A549 (cell line): ENCODE results near the gene NGF. TPM values are rescaled to one million over a fixed set of nuclear protein-coding genes. Genes with fewer than 3 reads are reported as not detected.

Experiments used
- ATAC-seq, 2 experiments: fragments of 200-7000 bp in 1 of 2; fragments of >200 bp in 1 of 2; cut with Nextera tagmentation in 1 of 2; cut with Tn5 transposase in 1 of 2; 3 replicates each; pipeline versions ENCODE4 v1.8.0 to v1.9.1; 2018 to 2020; ENCODE audit warnings: mild to moderate bottlenecking in 1 of 2, moderate library complexity in 1 of 2
- CTCF ChIA-PET: fragments of 300-600 bp; sonication (Branson Sonifier 250); formaldehyde crosslinking; extraction: SDS; loops from one replicate; lab custom pipeline; 2021; ENCODE audit warnings: antibody characterized with exemption, inconsistent platforms; lab: Yijun Ruan, JAX
- POLR2A ChIA-PET: fragments of 350-600 bp; formaldehyde crosslinking; extraction: SDS; loops from one replicate; lab custom pipeline; 2021; ENCODE audit warnings: antibody characterized with exemption, inconsistent platforms; lab: Yijun Ruan, JAX
- DNase-seq, 2 experiments: peaks; one replicate each; pipeline versions ENCODE4 v3.0.0 to v3.0.0-alpha.2; 2011 to 2016; ENCODE audit warnings: low read depth in 1 of 2, low spot score in 1 of 2
- FAIRE-seq: peaks from 2 replicates; lab custom pipeline; 2011; peaks lifted over from hg19 to GRCh38; lab: Jason Lieb, UNC
- H3K27ac ChIP-seq, 2 experiments: fragments of >200 bp; sonication (Bioruptor Twin); formaldehyde crosslinking; 3 replicates each; pipeline ENCODE4 v1.5.1; 2016 to 2017
- H3K4me1 ChIP-seq: fragments of >200 bp; sonication (Bioruptor Twin); formaldehyde crosslinking; 3 replicates; pipeline ENCODE4 v1.6.1; 2016
- H3K4me2 ChIP-seq: fragments of >200 bp; sonication (Bioruptor Twin); formaldehyde crosslinking; 3 replicates; pipeline ENCODE4 v1.6.1; 2016
- H3K4me3 ChIP-seq: fragments of >200 bp; sonication (Bioruptor Twin); formaldehyde crosslinking; 3 replicates; pipeline ENCODE4 v1.5.1; 2016
- H3K9me3 ChIP-seq: fragments of >200 bp; sonication (Bioruptor Twin); formaldehyde crosslinking; 3 replicates; pipeline ENCODE4 v1.6.1; 2016
- BCL3 ChIP-seq: fragments of >200 bp; sonication (Bioruptor Twin); formaldehyde crosslinking; IDR thresholded peaks from 3 replicates; pipeline ENCODE4 v1.6.1; 2016
- BHLHE40 ChIP-seq: IDR thresholded peaks from 2 replicates; pipeline ENCODE4 v1.6.1; 2012; ENCODE audit warnings: low read depth, low read length, inconsistent platforms
- CBX2 ChIP-seq: fragments of 200-600 bp; sonication (generic); IDR thresholded peaks from 2 replicates; pipeline ENCODE4 v1.6.1; 2016; ENCODE audit warnings: low read depth, mild to moderate bottlenecking, borderline replicate concordance
- CBX8 ChIP-seq: fragments of 200-600 bp; sonication (generic); IDR thresholded peaks from 2 replicates; pipeline ENCODE4 v1.6.1; 2016
- CEBPB ChIP-seq, 2 experiments: fragments of >200 bp in 1 of 2; sonication (Bioruptor Twin) in 1 of 2; formaldehyde crosslinking in 1 of 2; IDR thresholded peaks; 2 replicates each; pipeline ENCODE4 v1.6.1; 2012 to 2016
- EP300 ChIP-seq, 2 experiments: fragments of >200 bp; sonication (Bioruptor Twin); formaldehyde crosslinking; IDR thresholded peaks; 2 replicates in 1 of 2; 3 replicates in 1 of 2; pipeline ENCODE4 v1.6.1; 2016 to 2017
- ESRRA ChIP-seq: fragments of 150-350 bp; IDR thresholded peaks from 2 replicates; pipeline ENCODE4 v1.6.1; 2014; ENCODE audit warnings: mild to moderate bottlenecking, low read length, borderline replicate concordance
- FOSL2 ChIP-seq, 2 experiments: fragments of 450-650 bp in 1 of 2; fragments of >200 bp in 1 of 2; sonication (Bioruptor Twin) in 1 of 2; formaldehyde crosslinking; IDR thresholded peaks; 2 replicates each; pipeline versions ENCODE4 v1.5.0 to v1.6.1; 2016 to 2020; ENCODE audit warnings: mild to moderate bottlenecking in 1 of 2, moderate library complexity in 1 of 2
- GATA3 ChIP-seq: IDR thresholded peaks from 2 replicates; pipeline ENCODE4 v1.6.1; 2012; ENCODE audit warnings: borderline replicate concordance
- HDAC2 ChIP-seq: fragments of 200-600 bp; sonication (generic); IDR thresholded peaks from 2 replicates; pipeline ENCODE4 v1.6.1; 2016
- HES2 ChIP-seq: fragments of >200 bp; sonication (Bioruptor Twin); formaldehyde crosslinking; IDR thresholded peaks from 2 replicates; pipeline ENCODE4 v1.6.1; 2016
- HOXB13 ChIP-seq: fragments of 250-450 bp; sonication (Bioruptor Pico); IDR thresholded peaks from 2 replicates; pipeline ENCODE4 v1.5.0; 2020; ENCODE audit warnings: low read depth, mild to moderate bottlenecking, moderate library complexity
- HOXB5 ChIP-seq: fragments of 250-450 bp; sonication (Bioruptor Pico); IDR thresholded peaks from 2 replicates; pipeline ENCODE4 v1.5.0; 2020; ENCODE audit warnings: mild to moderate bottlenecking, moderate library complexity
- JUN ChIP-seq, 2 experiments: fragments of >200 bp; sonication (Bioruptor Twin); formaldehyde crosslinking; IDR thresholded peaks; 2 replicates in 1 of 2; 3 replicates in 1 of 2; pipeline ENCODE4 v1.6.1; 2016 to 2017
- JUNB ChIP-seq: fragments of >200 bp; sonication (Bioruptor Twin); formaldehyde crosslinking; IDR thresholded peaks from 2 replicates; pipeline ENCODE4 v1.6.1; 2016
- MAFK ChIP-seq: fragments of 450-650 bp; IDR thresholded peaks from 2 replicates; pipeline ENCODE4 v1.6.1; 2014; ENCODE audit not compliant: partially characterized antibody
- MAZ ChIP-seq: fragments of 150-350 bp; IDR thresholded peaks from 2 replicates; pipeline ENCODE4 v1.6.1; 2014; ENCODE audit warnings: antibody characterized with exemption, low read depth, low read length, borderline replicate concordance
- MYC ChIP-seq: IDR thresholded peaks from 2 replicates; pipeline ENCODE4 v1.6.1; 2012; ENCODE audit warnings: mild to moderate bottlenecking, inconsistent platforms, low read length, improper control_type of control experiment, borderline replicate concordance
- NFE2L2 ChIP-seq: fragments of 150-350 bp; conservative IDR thresholded peaks from 2 replicates; pipeline ENCODE4 v1.6.1; 2014; ENCODE audit warnings: low read length
- NR3C1 ChIP-seq: fragments of >200 bp; sonication (Bioruptor Twin); formaldehyde crosslinking; IDR thresholded peaks from 3 replicates; pipeline ENCODE4 v1.6.1; 2017
- POLR2A ChIP-seq: IDR thresholded peaks from 2 replicates; pipeline ENCODE4 v1.6.1; 2012; ENCODE audit warnings: mild to moderate bottlenecking, low read length
- POLR2AphosphoS2 ChIP-seq: conservative IDR thresholded peaks from 2 replicates; pipeline ENCODE4 v1.6.1; 2012; ENCODE audit warnings: low read length, improper control_type of control experiment, inconsistent platforms
- RARB ChIP-seq: fragments of 250-450 bp; sonication (Bioruptor Pico); IDR thresholded peaks from 2 replicates; pipeline ENCODE4 v1.8.0; 2021; ENCODE audit warnings: mild to moderate bottlenecking, moderate library complexity
- RFX5 ChIP-seq: fragments of 450-650 bp; IDR thresholded peaks from 2 replicates; pipeline ENCODE4 v1.7.1; 2014; ENCODE audit warnings: antibody characterized with exemption, mild to moderate bottlenecking, moderate library complexity
- SMC3 ChIP-seq: fragments of >200 bp; sonication (Bioruptor Twin); formaldehyde crosslinking; IDR thresholded peaks from 3 replicates; pipeline ENCODE4 v1.6.1; 2018; ENCODE audit warnings: inconsistent platforms
- ZC3H11A ChIP-seq: fragments of 450-650 bp; IDR thresholded peaks from 2 replicates; pipeline ENCODE4 v1.6.1; 2014; ENCODE audit warnings: antibody characterized with exemption, mild to moderate bottlenecking
- ZFP36 ChIP-seq: fragments of 450-650 bp; IDR thresholded peaks from 2 replicates; pipeline ENCODE4 v1.6.1; 2014; ENCODE audit warnings: borderline replicate concordance; ENCODE audit not compliant: partially characterized antibody
- WGBS: methylation state at CpG from one replicate; pipeline ENCODE4 v1.1.6; 2017; ENCODE audit errors: missing lambda C conversion rate; 5-methylcytosine and 5-hydroxymethylcytosine counted together
- polyA plus RNA-seq, 4 experiments: library from polyadenylated mRNA; depleted of rRNA in 3 of 4; stranded (reverse); fragments of >200 nt; fragmentation: RNase III in 1 of 4; extraction: RNeasy Plus Mini Kit Qiagen cat#74134 plus additional on column Dnase treatment in 1 of 4; gene quantifications; 2 replicates in 3 of 4; 3 replicates in 1 of 4; pipeline ENCODE4 v1.2.3, GENCODE V29; 2011 to 2017
- TF ChIP-seq, protein P1 (sequence below): IDR thresholded peaks from 2 replicates; pipeline ENCODE4 v1.6.1; 2012; ENCODE audit warnings: low read depth, borderline replicate concordance
- TF ChIP-seq, protein P2 (sequence below): fragments of 150-350 bp; IDR thresholded peaks from 2 replicates; pipeline ENCODE4 v1.6.1; 2014; ENCODE audit warnings: low read depth, mild to moderate bottlenecking, low read length

The NGF gene
- polyA plus RNA-seq, 2 of the 4 experiments (the other 2 are of a cell fraction), result 0.71 to 1.6 TPM

- peak in 1 of 2 experiments; percentile 18 for DNase-seq
- Histone ChIP-seq H3K27ac (peak overlapping the region in 1 of 2 experiments; percentile 40; a peak in 2 of 6 replicates), H3K4me1 (peaks cover 23% of the 10 kb centered on the region), H3K9me3 (no peaks in the 10 kb centered on the region), H3K4me2 (peak overlapping the region; percentile 46), H3K4me3 (no peak overlapping the region)
- peak in 1 of 2 experiments; percentile 17; a peak in 1 of 4 replicates for TF ChIP-seq CEBPB (IDR thresholded peaks at IDR 0.05)
- no peak for TF ChIP-seq ZC3H11A
- FAIRE-seq, result no peak
- ChIA-PET CTCF (interaction anchor here (1.2 kb wide), 1 partner anchor 134 kb away, joined by 3 read pairs; no protein-coding TSS in a partner anchor), POLR2A (no interaction called here)
- 6% methylated on average over 3 of the region's 3 CpGs for WGBS
- ATAC-seq, result peak in 1 of 2 experiments; percentile 42; a peak in 2 of 6 replicates
These were observed 23.3 kb downstream of the NGF start for GRCh38 chr1:115314765-115315164.

- Histone ChIP-seq H3K4me2 (peak overlapping the region; percentile 46; the same call in 2 of the 3 replicates), H3K4me1 (peaks cover 21% of the 10 kb centered on the region), H3K9me3 (no peaks in the 10 kb centered on the region), H3K27ac (no peak overlapping the region), H3K4me3 (no peak overlapping the region)
- WGBS, result 45% methylated on average over 4 of the region's 4 CpGs
- ChIA-PET POLR2A (no interaction called here), CTCF (no interaction called here)
- no peak for ATAC-seq
- FAIRE-seq, result no peak
- no peak for DNase-seq
- no peak for TF ChIP-seq CBX8
- no peak for TF ChIP-seq CEBPB (IDR thresholded peaks at IDR 0.05)
- no peak for TF ChIP-seq SMC3
- no peak for TF ChIP-seq CBX2
These were observed 24.0 kb downstream of the NGF start for GRCh38 chr1:115314092-115314491.

DNA sequence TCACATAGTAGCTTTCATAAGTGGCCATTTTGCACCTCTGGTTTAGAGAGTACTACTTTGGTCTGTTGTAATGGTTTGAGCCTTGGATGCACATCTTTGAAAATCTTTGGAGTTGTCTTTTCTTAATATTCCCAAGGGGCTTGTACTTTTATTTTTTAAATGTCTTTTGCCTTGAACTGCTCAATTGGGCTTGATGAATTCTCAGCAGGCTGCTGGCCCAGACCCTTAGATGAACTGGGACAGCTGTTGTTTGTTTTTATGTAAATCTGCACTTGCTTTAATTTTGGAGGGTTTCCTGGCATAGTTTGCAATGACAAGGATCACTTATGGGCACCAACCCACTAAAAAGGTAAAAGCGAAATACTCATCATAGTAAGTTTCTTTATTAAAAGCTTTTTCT is 24.9 kb downstream of the NGF start:
- DNase-seq, result no peak
- Histone ChIP-seq H3K4me2 (no peak overlapping the region), H3K9me3 (no peaks in the 10 kb centered on the region), H3K4me1 (peaks cover 21% of the 10 kb centered on the region), H3K4me3 (no peak overlapping the region), H3K27ac (no peak overlapping the region)
- ChIA-PET POLR2A (no interaction called here), CTCF (no interaction called here)
- no peak for ATAC-seq
- WGBS, result 95% methylated on average over 1 of the region's 1 CpG
- no peak for FAIRE-seq
- TF ChIP-seq SMC3, result no peak
- TF ChIP-seq BCL3, result no peak
- no peak for TF ChIP-seq ZFP36
- TF ChIP-seq NR3C1, result no peak
- no peak for TF ChIP-seq POLR2A
- no peak for TF ChIP-seq CEBPB (IDR thresholded peaks at IDR 0.05)
- TF ChIP-seq, protein P1, sequence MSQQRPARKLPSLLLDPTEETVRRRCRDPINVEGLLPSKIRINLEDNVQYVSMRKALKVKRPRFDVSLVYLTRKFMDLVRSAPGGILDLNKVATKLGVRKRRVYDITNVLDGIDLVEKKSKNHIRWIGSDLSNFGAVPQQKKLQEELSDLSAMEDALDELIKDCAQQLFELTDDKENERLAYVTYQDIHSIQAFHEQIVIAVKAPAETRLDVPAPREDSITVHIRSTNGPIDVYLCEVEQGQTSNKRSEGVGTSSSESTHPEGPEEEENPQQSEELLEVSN, result no peak
- no peak for TF ChIP-seq JUN (IDR thresholded peaks at IDR 0.05)
- TF ChIP-seq, protein P2, sequence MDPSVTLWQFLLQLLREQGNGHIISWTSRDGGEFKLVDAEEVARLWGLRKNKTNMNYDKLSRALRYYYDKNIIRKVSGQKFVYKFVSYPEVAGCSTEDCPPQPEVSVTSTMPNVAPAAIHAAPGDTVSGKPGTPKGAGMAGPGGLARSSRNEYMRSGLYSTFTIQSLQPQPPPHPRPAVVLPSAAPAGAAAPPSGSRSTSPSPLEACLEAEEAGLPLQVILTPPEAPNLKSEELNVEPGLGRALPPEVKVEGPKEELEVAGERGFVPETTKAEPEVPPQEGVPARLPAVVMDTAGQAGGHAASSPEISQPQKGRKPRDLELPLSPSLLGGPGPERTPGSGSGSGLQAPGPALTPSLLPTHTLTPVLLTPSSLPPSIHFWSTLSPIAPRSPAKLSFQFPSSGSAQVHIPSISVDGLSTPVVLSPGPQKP, result no peak
- TF ChIP-seq MAFK, result no peak
- TF ChIP-seq HOXB13 (CRISPR knock-in tag), result no peak
- TF ChIP-seq MAZ, result no peak
- no peak for TF ChIP-seq HOXB5
- no peak for TF ChIP-seq JUNB
- TF ChIP-seq RFX5, result no peak
- no peak for TF ChIP-seq ESRRA

DNA sequence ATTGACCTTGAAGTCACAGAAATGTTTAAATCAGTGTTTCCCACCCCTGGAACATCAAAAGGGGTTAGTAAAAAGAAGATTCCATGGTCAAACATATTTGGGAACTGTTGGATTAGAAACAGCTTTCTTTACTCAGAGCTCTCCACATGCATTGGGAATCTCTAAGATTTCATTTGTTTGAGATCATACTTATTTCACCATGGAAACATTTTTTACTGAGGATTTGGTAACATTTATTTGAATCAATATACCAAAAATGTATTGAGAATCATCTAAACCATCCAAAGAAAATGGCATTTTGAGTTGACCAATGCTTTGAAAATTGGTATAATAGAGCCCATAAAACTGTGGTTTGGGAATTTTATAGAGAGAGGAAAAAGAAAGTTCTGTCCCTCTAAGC is 25.3 kb downstream of the NGF start:
- POLR2A ChIA-PET, result no interaction called here
- CTCF ChIA-PET, result no interaction called here
- no peak overlapping the region for H3K4me2 ChIP-seq
- TF ChIP-seq NR3C1 (no peak), GATA3 (no peak), MYC (no peak), EP300 (IDR thresholded peaks at IDR 0.05) (no peak), RARB (CRISPR knock-in tag) (no peak), FOSL2 (IDR thresholded peaks at IDR 0.05) (no peak), FOSL2 (CRISPR knock-in tag; IDR thresholded peaks at IDR 0.05) (no peak), BHLHE40 (no peak), POLR2AphosphoS2 (no peak), NFE2L2 (no peak), JUNB (no peak), HES2 (no peak), HDAC2 (no peak)
- TF ChIP-seq, protein P1, result no peak
- no peak for FAIRE-seq
- peaks cover 19% of the 10 kb centered on the region for H3K4me1 ChIP-seq
- no peak overlapping the region for H3K4me3 ChIP-seq
- H3K27ac ChIP-seq, result no peak overlapping the region
- H3K9me3 ChIP-seq, result no peaks in the 10 kb centered on the region
- no peak for DNase-seq
- no peak for ATAC-seq
